ENCODE data around the gene ITPR1.

DNA sequence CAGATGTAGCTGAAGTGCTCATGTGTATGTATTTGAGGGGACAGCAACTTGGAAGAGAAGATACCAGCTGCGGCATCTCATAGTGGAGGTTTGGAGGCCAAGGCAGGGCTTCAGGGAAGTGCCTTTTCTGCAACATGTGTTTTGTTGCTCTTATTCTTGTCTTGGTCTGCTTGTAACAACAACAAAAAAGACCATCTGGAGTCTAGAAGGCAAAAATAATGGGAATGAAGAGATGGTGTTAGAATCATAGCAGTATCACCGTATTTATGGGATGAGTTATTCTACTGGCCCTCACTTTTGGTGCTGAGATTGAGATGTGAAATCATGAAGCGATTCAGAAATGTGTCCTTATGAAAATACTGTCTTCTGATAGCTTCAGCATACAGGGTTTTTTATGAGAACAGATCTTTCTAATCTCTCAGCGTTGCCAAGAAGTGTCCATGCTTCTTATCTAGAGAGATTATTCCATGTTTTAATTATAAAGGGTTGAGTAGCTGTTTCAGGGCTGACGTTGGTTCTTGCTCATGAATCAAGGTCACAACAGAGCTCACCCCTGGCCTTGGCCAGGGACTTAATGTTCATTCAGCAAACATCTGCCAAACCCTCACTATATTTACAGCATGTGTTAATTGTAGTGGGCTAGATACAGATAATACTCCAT is 58.0 kb downstream of the ITPR1 start:
- TF ChIP-seq CTCF (conservative IDR thresholded peaks at IDR 0.05) (no peak), EZH2 (IDR thresholded peaks at IDR 0.05; ENCODE audit: low read depth) (no peak)

Data from PC-9 (cell line).